GM18867 (cell line): ENCODE data around the gene SMOC2.

Experiments
- ATAC-seq: cut with Tn5 transposase; IDR thresholded peaks from one replicate; pipeline ENCODE4 v1.9.1; 2021; ENCODE audit warnings: mild to moderate bottlenecking, moderate library complexity; ENCODE audit not compliant: unreplicated experiment

The SMOC2 gene

DNA sequence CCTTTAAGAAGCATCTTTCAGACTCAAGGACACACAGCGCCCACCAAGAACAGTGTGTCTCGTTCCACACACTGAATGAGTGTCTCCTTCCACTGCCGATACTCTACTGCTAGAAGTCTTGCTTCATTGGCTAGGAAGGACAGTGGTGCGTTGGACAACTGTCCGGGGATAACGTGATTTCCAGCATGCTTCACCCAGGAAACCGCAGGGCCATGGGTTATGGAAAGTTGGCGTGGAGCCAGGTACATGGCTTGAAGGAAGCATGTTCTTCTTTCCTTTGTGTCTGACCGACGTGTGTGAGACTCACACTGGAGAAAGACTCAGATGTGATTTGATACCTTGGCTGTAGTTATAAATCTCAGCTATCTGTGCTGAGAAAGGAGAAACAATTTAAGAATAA lies 73.2 kb downstream of the SMOC2 start:
- no peak for ATAC-seq

DNA sequence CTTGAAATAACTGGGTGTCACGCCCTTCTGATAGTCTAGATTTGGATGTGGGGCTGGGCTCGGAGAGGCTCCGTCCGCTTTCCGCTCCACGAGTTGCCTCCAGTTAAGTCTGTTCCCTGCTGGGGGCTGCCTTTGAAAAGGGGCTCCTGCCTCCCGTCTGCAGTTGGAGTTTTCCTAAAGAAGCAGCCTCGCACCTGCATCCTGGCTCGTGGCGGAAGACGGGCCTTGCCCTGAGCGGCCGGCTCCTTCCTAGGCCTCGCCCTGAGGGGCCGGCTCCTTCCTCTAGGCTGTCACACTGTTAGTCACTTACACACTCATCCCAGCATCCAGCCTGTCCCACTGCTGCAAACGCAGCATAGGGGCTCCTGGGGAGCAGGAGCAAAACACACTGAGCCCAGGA lies 74.4 kb downstream of the SMOC2 start:
- no peak for ATAC-seq

DNA sequence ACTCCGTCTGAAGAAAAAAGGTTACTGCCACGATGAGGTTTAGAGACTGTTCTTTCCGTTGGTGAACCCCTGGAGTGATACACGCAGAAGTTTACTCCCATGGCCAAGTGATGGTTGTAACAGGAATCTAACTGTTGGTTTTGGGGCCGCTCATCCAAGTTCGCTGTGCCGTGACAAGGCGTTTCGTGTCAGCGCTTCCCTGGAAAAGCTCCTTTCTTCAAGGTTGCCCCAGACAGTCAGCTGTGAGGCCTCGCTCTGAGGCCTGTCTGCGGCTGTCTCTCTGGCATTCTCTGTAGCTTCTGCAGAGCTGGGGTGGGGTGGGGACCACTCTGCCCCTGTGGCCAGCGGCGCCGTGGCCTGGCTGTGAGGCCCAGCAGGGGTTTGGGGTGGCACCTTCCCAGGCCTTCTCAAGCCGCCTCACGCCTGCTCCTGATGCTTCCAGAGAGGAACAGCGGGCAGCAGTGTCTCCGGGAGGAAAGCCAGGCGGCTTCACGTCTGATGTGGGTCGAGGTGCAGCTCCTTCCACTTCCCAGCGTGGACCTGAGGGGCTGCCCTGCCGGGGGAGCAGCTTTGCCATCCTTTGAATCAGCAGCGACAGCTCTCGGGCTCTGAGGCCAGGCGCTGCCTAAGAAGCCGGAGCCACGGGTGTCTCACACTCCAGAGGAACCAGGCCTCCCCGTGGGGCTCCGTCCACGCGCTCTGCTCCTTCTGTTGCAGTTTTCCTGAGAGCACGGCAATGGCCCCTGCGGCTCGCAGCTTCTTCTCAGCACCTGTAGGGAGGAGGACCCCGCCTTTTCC lies 76.2 kb downstream of the SMOC2 start:
- ATAC-seq = no peak

DNA sequence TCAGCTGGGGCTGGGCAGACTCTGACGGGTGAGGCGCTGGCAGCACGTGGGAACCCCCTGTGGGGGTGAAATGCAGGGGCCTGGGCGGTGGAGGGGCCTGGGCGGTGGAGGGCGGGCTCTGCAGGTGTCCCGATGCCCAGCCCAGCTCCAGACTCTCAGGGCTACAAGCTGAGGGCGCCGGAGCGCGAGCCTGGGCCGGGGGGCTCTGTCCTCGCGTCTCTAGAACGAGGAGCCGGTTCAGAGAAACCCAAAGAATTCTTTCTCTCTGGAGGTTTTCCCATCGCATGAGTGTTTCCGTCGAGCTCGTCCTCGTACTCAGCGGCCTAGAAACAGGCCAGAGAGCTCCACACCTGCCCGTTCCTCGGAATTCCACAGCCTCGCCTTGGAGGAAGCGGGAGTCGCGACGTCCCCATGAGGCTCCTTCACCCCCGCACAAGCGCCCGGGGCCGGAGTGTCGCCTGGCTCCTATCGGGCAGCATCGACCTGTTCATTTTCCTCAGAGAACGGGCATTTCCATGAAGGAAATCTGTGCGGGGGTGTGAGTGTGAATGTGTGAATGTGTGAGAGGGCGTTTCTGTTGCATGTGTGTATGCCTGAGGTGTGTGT lies 76.9 kb downstream of the SMOC2 start:
- no peak for ATAC-seq

DNA sequence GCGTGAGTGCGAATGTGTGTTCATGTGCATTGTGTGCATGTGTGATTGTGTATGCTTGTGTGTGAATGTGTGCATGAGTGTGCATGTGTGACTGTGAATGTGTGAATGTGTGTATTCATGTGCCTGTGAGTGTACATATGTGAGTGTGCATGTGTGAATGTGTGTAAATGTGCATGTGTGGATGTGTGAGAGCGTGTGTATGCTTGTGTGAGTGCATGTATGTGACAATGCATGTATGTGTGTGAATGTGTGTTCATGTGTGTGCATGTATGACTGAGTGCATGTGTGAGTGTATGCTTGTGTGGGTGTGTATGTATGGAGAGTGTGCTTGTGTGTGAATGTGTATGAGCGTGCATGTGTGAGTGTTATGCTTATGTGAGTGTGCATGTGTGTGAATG lies 77.4 kb downstream of the SMOC2 start:
- no peak for ATAC-seq

DNA sequence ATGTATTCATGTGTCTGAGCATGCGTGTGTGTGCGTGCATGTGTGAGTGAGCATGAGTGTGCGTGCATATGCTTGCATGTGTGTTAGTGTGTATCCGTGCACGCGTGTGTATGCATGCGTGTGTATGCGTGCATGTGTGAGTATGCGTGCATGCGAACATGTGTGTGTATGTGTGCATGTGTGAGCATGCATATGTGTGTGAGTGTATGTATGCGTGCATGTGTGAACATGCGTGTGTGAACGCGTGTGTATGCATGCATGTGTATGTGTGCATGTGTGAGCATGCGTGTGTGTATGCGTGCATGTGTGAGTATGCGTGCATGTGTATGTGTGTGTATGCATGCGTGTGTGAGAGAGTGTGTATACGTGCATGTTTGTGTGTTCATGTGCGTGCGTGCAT lies 77.9 kb downstream of the SMOC2 start:
- ATAC-seq = no peak

DNA sequence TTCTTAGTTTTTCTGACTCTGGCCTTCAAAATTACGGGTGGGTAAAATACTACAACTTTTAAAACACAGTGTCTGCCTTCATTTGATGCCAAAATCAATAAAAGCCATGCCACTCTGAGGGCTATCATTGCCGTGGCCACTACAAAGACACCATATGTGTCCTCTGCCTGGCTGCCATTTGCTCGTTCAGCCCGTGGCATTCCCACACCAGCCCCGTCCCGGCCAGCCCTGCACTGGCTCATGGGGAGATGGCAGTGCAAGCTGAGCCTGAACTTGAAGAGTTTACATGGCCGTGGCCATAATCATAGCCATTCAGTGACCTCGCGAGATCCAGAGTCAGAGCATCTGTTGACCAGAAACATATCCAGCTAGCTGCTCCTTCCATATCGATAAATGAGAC lies 79.2 kb downstream of the SMOC2 start:
- ATAC-seq = no peak

DNA sequence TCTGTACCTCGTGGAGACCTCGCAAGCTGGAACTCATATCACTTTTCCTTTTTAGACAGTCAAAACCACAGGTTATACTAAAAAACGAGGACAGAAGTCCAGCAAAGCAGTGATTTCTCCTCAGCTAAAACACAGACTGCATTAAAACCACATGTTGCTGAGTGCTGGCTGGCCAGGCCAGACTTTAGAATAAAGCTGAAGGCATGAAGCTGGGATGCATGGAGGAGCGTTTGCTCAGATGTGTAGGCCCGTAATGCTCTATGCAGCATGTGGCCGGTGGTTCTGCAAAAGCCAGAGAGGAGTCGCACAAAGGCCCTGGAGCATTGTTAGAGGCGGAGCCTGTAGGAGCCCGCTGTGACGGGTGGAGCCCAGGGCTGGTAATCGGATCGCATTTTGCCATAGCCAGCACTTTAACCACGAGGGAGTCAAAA lies 83.6 kb downstream of the SMOC2 start:
- no peak for ATAC-seq

DNA sequence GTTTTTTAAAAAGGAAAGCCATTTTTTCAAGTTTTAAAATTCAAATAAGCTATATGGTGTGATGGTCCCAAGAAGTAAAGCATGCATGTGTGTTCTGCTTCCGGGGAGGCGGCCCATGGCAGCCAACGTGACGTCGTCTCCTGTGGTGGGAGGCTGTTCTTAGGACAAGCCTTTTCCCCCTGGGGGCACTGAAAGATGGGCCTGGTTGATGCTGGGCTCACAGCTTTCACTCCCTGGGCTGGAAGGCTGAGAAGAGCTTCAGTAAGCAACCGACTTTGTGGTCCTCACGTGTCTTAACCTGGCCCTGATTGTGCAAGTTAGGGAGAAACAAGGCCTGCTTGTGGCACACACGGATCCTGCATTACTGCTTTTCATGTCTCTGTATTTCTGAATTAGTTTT lies 84.1 kb downstream of the SMOC2 start:
- ATAC-seq = no peak

DNA sequence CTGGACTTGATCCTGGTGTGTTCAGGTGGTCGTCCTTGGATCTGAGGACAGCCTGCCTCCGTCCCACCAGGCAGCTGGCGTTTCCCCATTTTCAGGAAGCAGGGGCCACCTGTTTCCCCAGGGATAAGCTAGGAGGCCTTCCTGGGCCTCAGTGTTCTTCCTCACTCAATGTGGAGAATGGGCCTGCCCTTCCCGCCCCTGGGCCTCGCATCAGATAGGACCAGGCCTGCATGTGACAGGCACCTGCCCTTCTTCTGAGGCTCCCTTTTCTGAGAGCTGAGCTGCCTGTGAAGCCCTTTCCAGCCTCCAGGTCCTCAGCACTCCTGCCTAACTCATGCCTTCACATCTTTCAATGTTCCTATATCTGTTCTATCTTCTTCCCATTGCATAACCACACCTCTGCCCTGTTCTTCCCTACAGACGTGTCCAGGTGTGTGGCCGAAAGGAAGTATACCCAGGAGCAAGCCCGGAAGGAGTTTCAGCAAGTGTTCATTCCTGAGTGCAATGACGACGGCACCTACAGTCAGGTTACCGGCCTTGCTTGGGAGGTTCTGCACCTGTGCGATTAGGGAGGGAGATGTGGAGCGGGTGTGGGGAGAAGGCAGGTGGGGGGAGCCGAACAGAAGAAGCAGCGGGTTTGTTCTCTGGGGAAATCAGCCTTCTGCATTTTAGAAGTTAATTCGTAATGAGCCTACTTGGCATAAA lies 85.1 kb downstream of the SMOC2 start:
- ATAC-seq = no peak

DNA sequence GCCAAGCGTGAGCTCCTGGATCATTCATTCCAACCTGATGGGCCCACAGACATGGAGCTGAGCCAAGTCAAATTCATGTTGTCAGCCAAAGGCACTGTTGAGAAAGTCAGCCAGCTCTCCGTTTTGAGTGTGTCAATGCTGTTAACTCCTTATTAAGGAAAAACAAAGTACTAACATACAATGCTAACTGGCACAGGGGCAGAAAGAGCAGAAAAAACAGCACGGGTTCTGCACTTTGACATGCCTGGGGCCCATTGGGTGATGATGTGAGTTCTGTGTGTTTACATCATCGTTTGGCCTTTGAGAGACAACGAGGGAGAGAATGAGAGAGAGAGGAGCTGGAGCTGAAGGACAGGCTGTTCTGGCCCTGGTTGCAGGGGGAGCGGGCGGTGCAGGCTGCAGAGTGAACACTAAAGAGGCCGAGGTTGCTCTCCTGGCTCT lies 85.9 kb downstream of the SMOC2 start:
- ATAC-seq = no peak

DNA sequence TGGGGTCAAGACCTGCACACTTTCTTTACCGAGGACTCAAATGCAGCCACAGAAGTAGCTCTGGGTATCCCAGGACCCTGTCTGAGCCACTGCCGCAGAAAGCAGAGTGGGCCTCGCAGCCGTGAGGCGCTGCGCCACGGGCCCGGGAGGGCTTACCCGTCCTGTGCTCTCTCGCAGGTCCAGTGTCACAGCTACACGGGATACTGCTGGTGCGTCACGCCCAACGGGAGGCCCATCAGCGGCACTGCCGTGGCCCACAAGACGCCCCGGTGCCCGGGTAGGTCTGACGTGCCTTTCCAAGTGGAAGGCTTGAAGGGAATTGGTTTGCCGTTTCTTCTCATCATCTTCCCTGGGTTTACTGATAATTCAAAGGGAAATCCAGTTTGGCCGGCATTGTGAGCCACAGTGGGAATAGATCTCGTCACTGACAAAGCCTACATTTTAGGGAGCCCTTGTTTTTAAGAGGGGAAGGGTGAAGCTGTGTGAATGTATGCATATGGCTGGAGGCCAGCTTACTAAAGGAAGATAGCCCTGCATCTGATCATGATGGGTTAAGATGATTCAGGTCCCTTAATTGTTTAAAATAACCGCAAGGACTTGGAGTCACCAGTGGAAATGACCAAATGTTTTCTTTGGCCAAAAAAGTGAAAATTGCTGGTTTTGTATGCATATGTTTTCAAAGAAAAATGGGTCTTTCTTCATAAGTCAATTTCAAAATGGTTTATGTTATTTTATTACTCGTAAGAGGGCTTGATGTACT lies 86.6 kb downstream of the SMOC2 start:
- no peak for ATAC-seq

DNA sequence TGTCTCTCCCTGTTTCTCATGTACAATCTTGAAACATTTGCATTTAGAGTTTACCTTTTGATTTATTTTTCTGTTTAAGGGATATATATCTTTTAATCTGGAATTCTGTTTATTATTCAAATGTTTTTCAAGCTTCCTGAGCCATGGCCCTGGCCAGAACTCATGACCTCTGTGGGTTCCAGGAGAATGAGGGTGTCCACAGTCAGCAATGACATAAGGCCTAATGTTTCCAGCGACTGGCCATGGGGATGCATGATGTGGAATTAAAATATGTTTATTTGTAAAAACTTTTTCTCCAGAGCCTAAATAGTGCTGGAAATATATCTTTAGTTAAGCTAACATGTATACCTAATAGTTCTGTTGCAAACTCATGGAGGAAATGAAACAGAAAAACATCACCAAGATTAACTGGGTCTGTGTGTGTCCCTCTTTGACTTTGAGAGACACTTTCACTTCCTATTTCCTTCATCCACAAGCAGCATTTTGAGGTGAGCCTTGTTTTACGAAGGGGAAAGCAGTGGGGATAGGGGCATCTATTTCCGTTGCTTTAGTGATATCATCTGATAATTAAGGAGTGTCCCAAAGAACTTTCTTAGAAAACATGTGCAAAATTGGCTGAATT lies 87.6 kb downstream of the SMOC2 start:
- peak; percentile 71 for ATAC-seq

DNA sequence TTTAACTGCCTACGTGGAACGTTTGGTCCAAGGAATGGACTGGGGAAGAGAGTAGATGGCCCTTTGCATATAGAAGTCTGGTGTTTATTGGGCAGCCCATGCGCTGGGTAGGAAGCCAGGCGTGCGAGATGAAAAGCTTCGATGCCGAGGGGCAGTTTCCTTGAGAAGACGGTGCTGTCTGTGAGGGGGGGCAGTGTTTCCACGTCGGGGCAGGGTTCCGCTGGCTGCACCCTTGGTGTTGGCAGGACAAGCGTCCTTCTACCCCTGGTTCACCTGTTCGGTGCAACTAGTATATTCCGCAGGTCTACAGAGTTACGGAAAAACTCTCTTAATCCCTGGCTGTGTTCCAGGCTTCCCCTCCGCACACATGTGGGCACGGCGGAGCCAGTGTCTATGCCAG lies 88.2 kb downstream of the SMOC2 start:
- ATAC-seq = no peak

DNA sequence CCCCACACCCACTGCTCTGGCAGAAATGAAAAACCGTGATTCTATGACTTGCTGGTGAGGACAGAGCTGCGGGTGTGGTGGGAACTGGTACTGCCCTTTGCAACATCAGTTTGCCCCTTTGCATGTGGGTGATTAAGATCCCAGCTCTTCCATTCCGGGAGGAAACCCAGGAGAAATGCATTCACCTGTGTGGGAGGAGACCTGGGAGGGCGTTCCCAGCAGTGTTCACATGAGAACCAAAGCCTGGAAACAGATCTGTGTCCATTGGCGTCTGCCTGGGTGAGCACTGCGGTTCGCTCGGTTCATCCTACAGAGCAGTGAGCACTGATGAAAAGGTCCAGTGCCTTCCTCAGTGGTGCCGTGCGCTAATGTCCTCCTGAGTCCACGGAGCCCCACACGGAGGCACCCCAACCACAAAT lies 89.7 kb downstream of the SMOC2 start:
- no peak for ATAC-seq

DNA sequence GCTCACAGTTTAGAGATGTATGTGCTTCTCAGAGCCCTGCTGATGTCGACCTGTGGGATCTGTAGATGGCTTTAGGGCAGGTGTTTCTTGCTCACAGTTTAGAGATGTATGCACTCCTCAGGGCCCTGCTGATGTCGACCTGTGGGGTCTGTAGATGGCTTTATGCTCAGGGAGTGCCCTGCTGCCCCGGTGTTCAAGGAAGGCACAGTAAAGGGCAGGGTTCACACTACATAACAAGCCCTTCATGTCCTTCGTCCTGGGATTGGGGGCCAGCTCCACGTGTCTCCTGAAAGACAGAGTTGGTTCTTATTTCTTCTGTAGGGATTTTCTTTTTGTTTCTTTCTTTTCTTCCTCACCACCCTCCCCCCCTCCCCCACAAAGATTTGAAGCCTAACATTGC lies 91.1 kb downstream of the SMOC2 start:
- ATAC-seq = no peak

DNA sequence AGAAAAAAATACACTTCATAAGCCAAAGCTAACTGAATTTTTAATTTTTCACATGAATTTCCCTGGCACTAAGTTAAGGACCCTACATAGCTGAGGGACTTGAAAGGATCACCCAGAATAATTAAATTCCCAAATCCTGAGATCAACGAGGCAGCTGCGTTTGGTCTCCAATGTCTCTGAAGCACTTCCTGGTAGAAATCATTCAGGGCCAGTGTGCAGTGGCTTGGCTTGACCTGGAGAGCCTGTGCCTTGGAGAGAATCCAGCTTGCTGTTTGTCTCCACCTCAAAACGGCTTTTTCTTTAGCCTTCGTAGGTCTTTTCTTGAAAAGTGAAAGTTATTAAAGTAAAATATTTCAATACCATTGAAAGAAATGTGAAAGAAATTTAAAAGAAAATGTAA lies 92.4 kb downstream of the SMOC2 start:
- no peak for ATAC-seq

DNA sequence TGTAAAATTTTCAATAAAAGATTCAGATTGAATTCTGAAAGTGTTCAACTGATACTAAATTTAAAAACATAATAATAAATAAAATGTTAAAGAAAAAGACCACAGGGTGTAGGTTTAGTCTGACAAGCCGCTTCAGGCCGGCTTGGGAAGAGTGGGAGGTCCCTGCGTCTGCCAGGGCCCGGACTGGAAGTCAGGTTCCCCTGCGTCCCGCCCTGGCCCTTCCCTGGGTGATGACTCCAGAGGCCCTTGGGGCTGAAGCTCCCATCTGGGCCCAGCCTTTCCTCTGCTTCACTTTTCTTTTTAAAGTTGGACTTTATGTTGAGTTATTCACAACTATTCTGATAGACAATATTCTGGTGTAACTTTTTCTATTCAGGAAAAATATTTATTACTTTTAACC lies 93.3 kb downstream of the SMOC2 start:
- no peak for ATAC-seq

DNA sequence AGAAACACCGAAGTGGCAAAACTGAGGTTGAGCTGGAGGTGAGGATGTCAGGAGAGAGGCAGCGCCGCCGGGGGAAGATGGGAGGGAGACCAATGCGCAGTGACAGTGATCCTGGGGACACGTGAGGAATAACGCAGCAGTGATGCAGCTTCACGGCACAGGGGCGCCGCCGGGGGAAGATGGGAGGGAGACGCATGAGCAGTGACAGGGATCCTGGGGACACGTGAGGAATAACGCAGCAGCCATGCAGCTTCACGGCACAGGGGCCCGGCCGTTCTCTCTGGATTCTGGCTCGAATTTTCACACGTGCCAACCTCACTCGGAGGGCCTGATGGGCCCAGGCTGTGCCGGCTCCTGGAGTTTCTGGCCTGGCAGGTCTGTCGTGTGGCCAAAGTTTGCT lies 94.7 kb downstream of the SMOC2 start:
- no peak for ATAC-seq

DNA sequence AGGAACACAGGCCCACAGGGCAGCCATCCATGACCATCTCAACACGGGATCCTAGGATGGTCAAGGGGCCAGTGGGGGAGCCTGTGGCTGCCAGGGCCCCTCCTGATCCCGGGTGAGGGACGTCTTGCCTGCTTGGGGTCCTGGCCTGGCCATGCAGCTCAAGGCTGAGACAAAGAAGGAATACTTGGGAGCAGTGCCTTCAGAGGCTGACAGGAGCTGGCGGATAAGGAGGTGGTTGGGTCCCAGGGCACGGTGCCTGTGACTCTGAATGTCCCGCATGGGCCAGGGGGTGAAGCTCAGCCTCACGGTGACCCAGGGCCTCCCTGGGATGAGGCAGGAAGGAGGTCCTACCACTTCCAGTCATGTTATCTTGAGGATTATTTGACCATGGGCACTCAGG lies 95.2 kb downstream of the SMOC2 start:
- ATAC-seq = no peak
